ENCODE measurements around the gene LUC7L3.
A peak's percentile ranks its signal among the peaks of the same experiment; 100 is the strongest.
"Not testable (repeated sequence)": the region's sequence is repeated elsewhere in the genome, so short reads cannot be mapped to it uniquely, and the experiment has no call there.

Gene LUC7L3

DNA sequence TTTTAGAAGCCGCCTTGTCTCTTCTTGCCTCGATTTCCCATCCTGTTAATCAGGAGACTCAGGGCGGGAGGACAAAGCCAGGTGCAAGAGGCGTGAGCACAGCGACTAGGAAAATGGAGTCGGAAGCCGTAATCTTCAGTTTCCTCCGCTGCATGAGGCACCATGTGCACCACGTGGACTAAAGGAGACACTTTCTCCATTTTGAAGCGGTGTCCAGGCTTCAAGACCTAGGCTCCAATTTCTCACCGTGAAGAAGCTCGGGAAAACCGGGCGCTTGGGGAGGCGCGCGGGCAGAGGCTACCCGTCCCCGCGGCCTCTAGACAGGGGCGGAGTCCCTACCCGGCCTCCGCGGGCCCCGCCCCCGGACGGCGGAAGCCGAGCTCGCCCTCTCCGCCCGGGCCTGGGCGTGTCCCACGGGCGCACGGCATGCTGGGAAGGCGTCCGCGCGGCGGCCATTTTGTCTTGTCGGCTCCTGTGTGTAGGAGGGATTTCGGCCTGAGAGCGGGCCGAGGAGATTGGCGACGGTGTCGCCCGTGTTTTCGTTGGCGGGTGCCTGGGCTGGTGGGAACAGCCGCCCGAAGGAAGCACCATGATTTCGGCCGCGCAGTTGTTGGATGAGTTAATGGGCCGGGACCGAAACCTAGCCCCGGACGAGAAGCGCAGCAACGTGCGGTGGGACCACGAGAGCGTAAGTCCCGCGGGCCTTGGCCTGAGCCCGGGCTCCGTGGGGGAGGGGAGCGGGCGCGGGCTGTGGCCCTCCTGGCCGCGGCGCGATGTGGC lies at the start of gene LUC7L3:
TSS of gene LUC7L3 (plus strand) at position 460 of the 780 bp plus-strand sequence. CDS start at position 590, 130 bp downstream.
- DNase-seq, result peak; percentile 91

DNA sequence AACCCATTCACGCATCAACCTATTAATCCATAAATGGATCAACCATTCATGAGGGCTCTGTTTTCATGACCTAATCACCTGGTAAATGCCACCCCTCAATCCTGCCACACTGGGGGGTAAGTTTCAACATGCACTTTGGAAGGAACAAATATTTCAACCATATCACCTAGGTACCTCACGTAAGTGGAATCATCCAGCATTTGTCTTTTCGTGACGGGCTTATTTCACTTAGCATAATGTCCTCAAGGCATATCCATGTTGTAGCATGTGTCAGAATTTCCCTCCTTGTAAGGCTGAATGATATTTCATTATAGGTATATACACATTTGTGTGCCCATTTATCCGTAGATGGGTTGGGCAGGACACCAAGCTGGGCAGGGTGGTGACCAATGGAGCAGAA lies 47.3 kb upstream of the LUC7L3 start:
- DNase-seq, result no peak

DNA sequence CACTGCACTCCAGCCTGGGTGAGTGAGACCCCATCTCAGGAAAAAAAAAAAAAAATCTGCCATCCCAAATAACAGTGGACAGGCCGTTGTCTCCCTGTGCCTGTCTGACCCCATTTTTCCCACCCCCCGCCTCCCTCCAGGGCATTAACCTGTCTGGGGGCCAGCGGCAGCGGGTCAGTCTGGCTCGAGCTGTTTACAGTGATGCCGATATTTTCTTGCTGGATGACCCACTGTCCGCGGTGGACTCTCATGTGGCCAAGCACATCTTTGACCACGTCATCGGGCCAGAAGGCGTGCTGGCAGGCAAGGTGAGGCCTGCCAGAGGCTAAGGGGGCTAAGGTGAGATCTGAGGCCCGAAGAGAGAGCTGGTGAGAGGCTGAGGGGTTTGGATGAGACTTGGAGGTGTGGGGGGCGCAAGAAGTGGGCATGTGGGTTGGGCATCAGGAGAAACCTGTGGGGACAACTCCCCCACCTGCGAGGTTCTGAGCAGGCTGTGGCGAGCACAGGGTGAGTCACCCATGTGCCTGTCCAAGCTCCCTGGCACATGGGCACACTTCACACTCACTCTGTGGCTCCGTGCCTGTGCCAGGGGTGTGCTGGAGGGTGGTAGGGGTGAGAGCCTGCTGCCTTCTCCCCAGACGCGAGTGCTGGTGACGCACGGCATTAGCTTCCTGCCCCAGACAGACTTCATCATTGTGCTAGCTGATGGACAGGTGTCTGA lies 46.4 kb upstream of the LUC7L3 start:
- DNase-seq, result no peak

- DNase-seq, result no peak
Measured at GRCh38 chr17:50675190-50675589, 44.2 kb upstream of the LUC7L3 start.

DNA sequence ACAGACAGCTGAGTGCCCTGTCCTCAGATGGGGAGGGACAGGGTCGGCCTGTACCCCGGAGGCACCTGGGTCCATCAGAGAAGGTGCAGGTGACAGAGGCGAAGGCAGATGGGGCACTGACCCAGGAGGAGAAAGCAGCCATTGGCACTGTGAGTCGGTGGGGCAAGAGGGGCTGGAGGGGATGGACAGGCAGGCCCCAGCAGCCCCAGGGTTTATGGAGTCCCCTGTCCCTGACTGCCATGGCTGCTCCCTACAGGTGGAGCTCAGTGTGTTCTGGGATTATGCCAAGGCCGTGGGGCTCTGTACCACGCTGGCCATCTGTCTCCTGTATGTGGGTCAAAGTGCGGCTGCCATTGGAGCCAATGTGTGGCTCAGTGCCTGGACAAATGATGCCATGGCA lies 43.8 kb upstream of the LUC7L3 start:
- DNase-seq, result no peak

- DNase-seq, result no peak
Measured at GRCh38 chr17:50676065-50676975, 43.1 kb upstream of the LUC7L3 start.

DNA sequence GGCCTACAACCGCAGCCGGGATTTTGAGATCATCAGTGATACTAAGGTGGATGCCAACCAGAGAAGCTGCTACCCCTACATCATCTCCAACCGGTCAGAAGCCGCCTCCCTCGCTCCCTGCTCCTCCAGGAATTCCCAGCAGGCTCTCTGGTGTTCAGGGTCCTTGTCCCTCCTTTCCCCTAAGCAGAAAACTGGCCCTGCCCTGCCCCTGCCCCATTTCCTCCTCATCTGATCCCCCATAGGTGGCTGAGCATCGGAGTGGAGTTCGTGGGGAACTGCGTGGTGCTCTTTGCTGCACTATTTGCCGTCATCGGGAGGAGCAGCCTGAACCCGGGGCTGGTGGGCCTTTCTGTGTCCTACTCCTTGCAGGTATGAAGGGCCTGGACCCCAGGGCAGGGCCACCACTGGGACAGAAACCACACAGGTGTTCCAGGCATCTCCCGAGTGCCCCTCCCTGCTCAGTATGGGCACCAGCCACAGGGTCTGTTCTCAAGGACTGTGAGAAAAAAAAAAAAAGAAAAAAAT lies 41.5 kb upstream of the LUC7L3 start:
- no peak for DNase-seq

DNA sequence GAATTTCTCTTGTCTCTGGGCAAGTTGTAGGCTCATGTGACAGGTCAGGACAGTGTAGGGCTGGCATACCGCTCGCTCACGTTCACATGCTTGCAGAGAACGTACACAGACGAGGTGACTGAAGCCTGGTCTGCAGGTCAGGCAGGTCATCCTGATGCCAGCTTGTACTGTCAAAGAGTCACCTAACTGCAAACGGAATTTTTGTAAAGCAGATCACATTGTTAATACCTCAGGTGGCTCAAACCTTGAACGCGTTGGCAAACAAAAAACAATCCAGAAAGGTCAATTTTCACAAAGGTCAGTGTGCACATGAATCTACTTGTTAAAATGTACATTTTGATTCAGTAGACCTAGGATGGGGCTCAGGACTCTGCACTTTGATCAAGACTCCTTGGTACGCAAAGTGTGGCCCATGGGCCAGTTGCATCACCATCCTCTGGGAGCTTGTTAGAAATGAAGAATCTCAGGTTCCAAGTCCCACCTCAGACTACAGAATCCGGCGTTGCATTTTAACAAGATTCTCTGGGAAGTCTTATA lies 40.3 kb upstream of the LUC7L3 start:
- DNase-seq, result no peak

DNA sequence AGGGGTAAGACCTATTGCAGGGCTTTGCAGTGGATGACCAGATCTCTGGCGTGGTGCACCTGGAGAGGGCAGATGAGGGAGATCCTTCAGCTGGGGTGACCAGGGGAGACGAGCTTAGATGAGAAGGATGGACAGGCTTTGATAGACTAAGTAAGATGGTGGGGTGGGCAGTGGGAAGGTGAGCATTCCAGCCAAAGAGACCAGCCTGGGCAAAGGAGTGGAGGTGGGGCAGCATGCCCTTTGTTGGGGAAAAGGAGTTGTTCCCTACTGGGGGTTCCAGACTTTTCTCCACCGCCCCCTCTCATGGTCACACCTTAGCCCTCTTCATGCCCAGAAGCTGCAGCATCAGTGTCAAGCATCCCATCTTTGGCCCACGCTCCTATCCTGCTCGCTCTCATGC lies 39.3 kb upstream of the LUC7L3 start:
- no peak for DNase-seq

GRCh38 chr17:50680543-50681262 lies 38.7 kb upstream of the LUC7L3 start:
- not testable (repeated sequence) for DNase-seq

- peak; percentile 52 for DNase-seq
Measured at GRCh38 chr17:50681263-50682200, 37.9 kb upstream of the LUC7L3 start.

GRCh38 chr17:50682441-50682840 lies 37.0 kb upstream of the LUC7L3 start:
- no peak for DNase-seq

DNA sequence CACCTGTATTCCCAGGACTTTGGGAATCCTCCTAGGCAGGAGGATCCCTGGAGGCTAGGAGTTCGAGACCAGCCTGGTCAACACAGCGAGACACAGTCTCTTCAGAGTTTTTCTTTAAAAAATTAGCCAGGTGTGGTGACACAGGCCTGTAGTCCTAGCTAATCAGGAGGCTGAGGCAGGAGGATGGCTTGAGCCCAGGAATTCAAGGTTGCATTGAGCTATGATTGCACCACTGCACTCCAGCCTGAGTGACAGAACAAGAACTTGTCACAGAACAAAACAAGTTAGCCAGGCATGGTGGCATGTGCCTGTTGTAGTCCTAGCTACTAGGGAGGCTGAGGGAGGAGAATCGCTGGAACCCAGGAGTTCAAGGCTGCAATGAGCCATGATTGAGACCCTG lies 36.5 kb upstream of the LUC7L3 start:
- DNase-seq, result no peak

- no peak for DNase-seq
Measured at GRCh38 chr17:50683434-50684287, 35.7 kb upstream of the LUC7L3 start.

DNA sequence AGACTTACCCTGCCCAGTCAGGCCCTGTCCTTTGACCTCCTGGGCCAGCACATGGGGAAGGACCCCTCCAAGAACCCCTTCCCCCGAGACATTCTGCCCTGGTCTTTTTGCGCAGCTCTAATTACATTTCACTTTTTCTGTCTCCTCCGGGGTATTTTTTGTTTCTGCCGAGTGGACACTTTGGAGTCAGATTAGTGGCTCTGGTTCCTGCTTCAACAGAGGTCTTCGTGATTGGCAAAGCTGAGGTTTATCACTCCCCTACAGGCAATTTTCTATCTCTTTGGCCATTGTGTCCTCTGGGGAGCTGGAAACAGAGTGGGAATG lies 35.2 kb upstream of the LUC7L3 start:
- DNase-seq, result no peak

GRCh38 chr17:50684612-50685333 lies 34.6 kb upstream of the LUC7L3 start:
- DNase-seq, result no peak

DNA sequence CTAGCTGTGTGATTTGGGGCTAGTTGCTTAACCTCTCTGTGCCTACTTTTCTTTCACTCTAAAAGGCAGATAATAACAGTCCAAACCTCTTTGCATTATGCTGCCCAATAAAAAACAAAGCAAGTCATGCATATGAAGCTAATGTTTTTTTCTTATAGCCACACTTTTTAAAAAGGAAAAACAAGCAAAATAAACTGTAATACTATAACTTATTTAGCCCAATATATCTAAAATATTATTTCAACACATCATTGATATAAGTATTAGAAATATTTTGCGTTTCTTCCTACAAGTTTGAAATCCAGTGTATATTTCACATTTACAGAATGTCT lies 34.1 kb upstream of the LUC7L3 start:
- no peak for DNase-seq

DNA sequence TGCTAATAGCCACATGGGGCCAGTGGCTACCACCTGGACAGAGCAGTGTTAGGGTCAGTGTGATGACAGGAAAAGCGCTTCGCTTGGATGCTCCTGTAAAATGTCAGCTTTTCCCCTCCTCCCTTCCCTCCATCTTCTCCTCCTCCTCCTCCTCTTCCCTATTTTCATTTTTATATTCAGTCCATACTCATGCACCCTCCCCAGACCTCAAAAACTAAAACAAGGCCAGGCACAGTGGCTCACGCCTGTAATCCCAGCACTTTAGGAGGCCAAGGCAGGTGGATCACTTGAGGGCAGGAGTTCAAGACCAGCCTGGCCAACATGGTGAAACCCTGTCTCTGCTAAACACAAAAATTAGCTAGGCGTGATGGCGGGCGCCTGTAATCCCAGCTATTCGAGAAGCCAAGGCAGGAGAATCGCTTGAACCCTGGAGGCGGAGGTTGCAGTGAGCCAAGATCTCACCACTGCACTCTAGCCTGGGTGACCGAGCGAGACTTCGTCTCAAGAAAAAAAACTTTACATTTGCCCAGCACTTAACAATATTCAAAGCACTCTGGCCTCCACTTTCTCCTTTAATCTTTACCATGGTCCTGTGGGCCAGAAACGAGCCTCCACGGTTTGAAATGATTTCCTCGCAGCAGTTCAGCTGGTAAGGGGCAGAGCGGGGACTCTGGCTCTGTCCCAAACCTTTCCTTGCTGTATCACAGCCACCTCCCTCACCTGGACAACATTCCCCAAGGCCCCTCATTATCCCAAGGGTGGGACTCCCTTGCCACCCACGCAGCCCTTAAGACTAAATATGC lies 33.5 kb upstream of the LUC7L3 start:
- no peak for DNase-seq

All from NCI-H1092 (cell line).